HEK293 (cell line): ENCODE data around the gene CHRM5.

Source experiments
- CTCF ChIA-PET: fragments of 350-600 bp; formaldehyde crosslinking; extraction: SDS; loops from one replicate; lab custom pipeline; 2021; ENCODE audit warnings: antibody characterized with exemption; lab: Yijun Ruan, JAX
- POLR2A ChIA-PET: fragments of 300-600 bp; formaldehyde crosslinking; extraction: SDS; loops from one replicate; lab custom pipeline; 2020; ENCODE audit warnings: antibody characterized with exemption, inconsistent platforms; lab: Yijun Ruan, JAX
- H3K27ac ChIP-seq: fragments of 200-500 bp; sonication (Bioruptor generic); 2 replicates; pipeline ENCODE4 v1.5.1; 2014; ENCODE audit warnings: low read depth, low read length, control low read depth, inconsistent platforms; ENCODE audit errors: extremely low read depth
- H3K36me3 ChIP-seq, 2 experiments: fragments of 200-500 bp in 1 of 2; sonication (Bioruptor generic) in 1 of 2; 1 replicate in 1 of 2; 2 replicates in 1 of 2; pipeline ENCODE4 v1.5.1; 2014 to 2017; ENCODE audit warnings: inconsistent platforms in 2 of 2, low read length in 2 of 2; ENCODE audit not compliant: control insufficient read depth in 2 of 2, insufficient read depth in 1 of 2
- H3K4me1 ChIP-seq: fragments of 200-500 bp; sonication (Bioruptor generic); 2 replicates; pipeline ENCODE4 v1.5.1; 2014; ENCODE audit warnings: mild to moderate bottlenecking, low read length, inconsistent platforms; ENCODE audit not compliant: control insufficient read depth, insufficient read depth
- H3K4me3 ChIP-seq: 2 replicates; pipeline ENCODE4 v1.5.1; 2011; ENCODE audit warnings: low read depth, mild to moderate bottlenecking, control low read depth, low read length, moderate library complexity
- H3K9me3 ChIP-seq: fragments of 200-500 bp; sonication (Bioruptor generic); 2 replicates; pipeline ENCODE4 v1.5.1; 2014; ENCODE audit warnings: low read depth, low read length, inconsistent platforms; ENCODE audit not compliant: control insufficient read depth, insufficient read depth
- EGR2 ChIP-seq: fragments of 450-650 bp; formaldehyde crosslinking; IDR thresholded peaks from 2 replicates; pipeline ENCODE4 v1.5.1; 2016; ENCODE audit warnings: low read depth, missing biosample characterization, missing genetic modification characterization
- KLF8 ChIP-seq: fragments of 450-650 bp; formaldehyde crosslinking; IDR thresholded peaks from 2 replicates; pipeline ENCODE4 v1.5.1; 2016; ENCODE audit warnings: missing biosample characterization, missing genetic modification characterization
- PRDM1 ChIP-seq: fragments of 450-650 bp; formaldehyde crosslinking; IDR thresholded peaks from 2 replicates; pipeline ENCODE4; 2016; ENCODE audit warnings: missing biosample characterization, missing genetic modification characterization
- SALL2 ChIP-seq: fragments of 450-650 bp; formaldehyde crosslinking; IDR thresholded peaks from 2 replicates; pipeline ENCODE4 v1.5.0; 2017; ENCODE audit warnings: missing biosample characterization, mild to moderate bottlenecking, missing genetic modification characterization, borderline replicate concordance
- SP2 ChIP-seq: fragments of 450-650 bp; formaldehyde crosslinking; IDR thresholded peaks from 2 replicates; pipeline ENCODE4 v1.5.1; 2016; ENCODE audit warnings: missing biosample characterization, missing genetic modification characterization
- SP3 ChIP-seq: fragments of 450-650 bp; formaldehyde crosslinking; IDR thresholded peaks from 2 replicates; pipeline ENCODE4 v1.5.1; 2016; ENCODE audit warnings: missing biosample characterization, missing genetic modification characterization
- WT1 ChIP-seq: fragments of 450-650 bp; formaldehyde crosslinking; IDR thresholded peaks from 2 replicates; pipeline ENCODE4 v1.5.1; 2016; ENCODE audit warnings: missing biosample characterization, missing genetic modification characterization
- ZBTB20 ChIP-seq: fragments of 450-650 bp; formaldehyde crosslinking; IDR thresholded peaks from 2 replicates; pipeline ENCODE4 v1.5.1; 2016; ENCODE audit warnings: missing biosample characterization, missing genetic modification characterization
- ZFP69B ChIP-seq: fragments of 450-650 bp; formaldehyde crosslinking; IDR thresholded peaks from 2 replicates; pipeline ENCODE4 v1.5.1; 2016; ENCODE audit warnings: missing biosample characterization, missing genetic modification characterization
- ZNF114 ChIP-seq: fragments of 450-650 bp; formaldehyde crosslinking; IDR thresholded peaks from 2 replicates; pipeline ENCODE4 v1.5.0; 2017; ENCODE audit warnings: missing biosample characterization, missing genetic modification characterization
- ZNF121 ChIP-seq: fragments of 450-650 bp; formaldehyde crosslinking; IDR thresholded peaks from 2 replicates; pipeline ENCODE4 v1.5.1; 2016; ENCODE audit warnings: missing biosample characterization, missing genetic modification characterization
- ZNF138 ChIP-seq: fragments of 450-650 bp; formaldehyde crosslinking; IDR thresholded peaks from 2 replicates; pipeline ENCODE4 v1.5.1; 2016; ENCODE audit warnings: missing biosample characterization, missing genetic modification characterization, borderline replicate concordance
- ZNF184 ChIP-seq: fragments of 450-650 bp; IDR thresholded peaks from 2 replicates; pipeline ENCODE4 v1.5.1; 2018; ENCODE audit warnings: missing biosample characterization, mild to moderate bottlenecking, missing genetic modification characterization
- ZNF280C ChIP-seq: fragments of 450-650 bp; formaldehyde crosslinking; IDR thresholded peaks from 2 replicates; pipeline ENCODE4 v1.5.1; 2016; ENCODE audit warnings: missing biosample characterization, missing genetic modification characterization
- ZNF311 ChIP-seq: fragments of 450-650 bp; formaldehyde crosslinking; IDR thresholded peaks from 2 replicates; pipeline ENCODE4 v1.5.1; 2017; ENCODE audit warnings: missing biosample characterization, missing genetic modification characterization, borderline replicate concordance
- ZNF350 ChIP-seq: fragments of 450-650 bp; formaldehyde crosslinking; IDR thresholded peaks from 2 replicates; pipeline ENCODE4 v1.5.0; 2017; ENCODE audit warnings: missing biosample characterization, mild to moderate bottlenecking, missing genetic modification characterization
- ZNF362 ChIP-seq: fragments of 450-650 bp; formaldehyde crosslinking; IDR thresholded peaks from 2 replicates; pipeline ENCODE4 v1.5.1; 2016; ENCODE audit warnings: missing biosample characterization, missing genetic modification characterization
- ZNF404 ChIP-seq: fragments of 450-650 bp; formaldehyde crosslinking; IDR thresholded peaks from 2 replicates; pipeline ENCODE4 v1.5.1; 2017; ENCODE audit warnings: missing biosample characterization, missing genetic modification characterization
- ZNF571 ChIP-seq: fragments of 450-650 bp; formaldehyde crosslinking; IDR thresholded peaks from 2 replicates; pipeline ENCODE4 v1.5.0; 2017; ENCODE audit warnings: missing biosample characterization, missing genetic modification characterization
- ZNF654 ChIP-seq: fragments of 450-650 bp; formaldehyde crosslinking; IDR thresholded peaks from 2 replicates; pipeline ENCODE4 v1.5.1; 2016; ENCODE audit warnings: low read depth, missing biosample characterization, missing genetic modification characterization
- ZNF692 ChIP-seq: fragments of 450-650 bp; formaldehyde crosslinking; IDR thresholded peaks from 2 replicates; pipeline ENCODE4 v1.5.1; 2016; ENCODE audit warnings: missing biosample characterization, missing genetic modification characterization
- ZNF747 ChIP-seq: fragments of 450-650 bp; formaldehyde crosslinking; IDR thresholded peaks from 2 replicates; pipeline ENCODE4 v1.5.1; 2016; ENCODE audit warnings: missing biosample characterization, missing genetic modification characterization
- ZNF837 ChIP-seq: fragments of 450-650 bp; formaldehyde crosslinking; IDR thresholded peaks from 2 replicates; pipeline ENCODE4 v1.5.1; 2016; ENCODE audit warnings: missing biosample characterization, missing genetic modification characterization

The CHRM5 gene

GRCh38 chr15:34084086-34084485 lies 115.8 kb downstream of the CHRM5 start:
- no peak overlapping the region for H3K4me3 ChIP-seq
- ChIA-PET CTCF (no interaction called here), POLR2A (no interaction called here)
- H3K36me3 ChIP-seq = peaks cover 3 to 30% of the 10 kb centered on the region in 2 experiments
- H3K27ac ChIP-seq = no peak overlapping the region
- H3K4me1 ChIP-seq = no peaks in the 10 kb centered on the region
- no peak for TF ChIP-seq ZNF138 (tag by site-specific recombination)
- TF ChIP-seq ZNF362 (tag by site-specific recombination) = no peak
- no peak for TF ChIP-seq ZNF404 (tag by site-specific recombination)
- H3K9me3 ChIP-seq = no peaks in the 10 kb centered on the region

- no peaks in the 10 kb centered on the region for H3K9me3 ChIP-seq
- POLR2A ChIA-PET = no interaction called here
- CTCF ChIA-PET = no interaction called here
- H3K4me3 ChIP-seq = no peak overlapping the region
- H3K4me1 ChIP-seq = no peaks in the 10 kb centered on the region
- no peak overlapping the region for H3K27ac ChIP-seq
- TF ChIP-seq ZFP69B (tag by site-specific recombination) (no peak), ZNF280C (tag by site-specific recombination) (no peak), ZNF654 (tag by site-specific recombination) (no peak), ZNF311 (tag by site-specific recombination) (no peak), SALL2 (tag by site-specific recombination) (no peak), EGR2 (tag by site-specific recombination) (no peak), WT1 (no peak), KLF8 (no peak)
- H3K36me3 ChIP-seq = peaks cover 3 to 41% of the 10 kb centered on the region in 2 experiments
Measured at GRCh38 chr15:34085746-34086145, 117.4 kb downstream of the CHRM5 start.

GRCh38 chr15:34099914-34100313 lies 131.6 kb downstream of the CHRM5 start:
- H3K4me3 ChIP-seq = no peak overlapping the region
- TF ChIP-seq ZNF121 (tag by site-specific recombination) (peak; percentile 66; the same call in 1 of the 2 replicates), ZNF571 (tag by site-specific recombination) (no peak)

GRCh38 chr15:34101366-34102174 lies 133.3 kb downstream of the CHRM5 start, which contains the start of the genes EMC7 and PGBD4:
Gene EMC7, minus strand, starts transcription at chr15:34101862. Its CDS starts 23 bp downstream, at chr15:34101839.
Gene PGBD4, plus strand, starts transcription at chr15:34102083. Its CDS starts 449 bp downstream, at chr15:34102532.
- Histone ChIP-seq H3K4me1 (no peaks in the 10 kb centered on the region; the same call in 1 of the 2 replicates), H3K9me3 (no peaks in the 10 kb centered on the region), H3K27ac (peak within 1 kb of the TSS; percentile 60; the same call in 1 of the 2 replicates), H3K4me3 (peak within 1 kb of the TSS; percentile 86), H3K36me3 (peaks cover 0 to 4% of the 10 kb centered on the region in 2 experiments; a peak in 2 of 3 replicates)
- ChIA-PET POLR2A (interaction anchor here (0.7 to 1.5 kb wide), 8 partner anchors 9 to 621 kb away, joined by 3 to 5 read pairs (median 3); partner anchors contain the start of genes AVEN, KATNBL1 and SLC12A6), CTCF (interaction anchor here (0.7 to 1.0 kb wide), 2 partner anchors 55 to 486 kb away, joined by 6 to 7 read pairs; no protein-coding TSS in a partner anchor)
- TF ChIP-seq ZNF184 (tag by site-specific recombination) (no peak), ZNF114 (no peak), ZBTB20 (tag by site-specific recombination) (peak; percentile 93), ZNF837 (tag by site-specific recombination) (no peak), PRDM1 (peak; percentile 40; the same call in 1 of the 2 replicates), EGR2 (tag by site-specific recombination) (no peak), ZNF747 (tag by site-specific recombination) (no peak), SP3 (peak; percentile 75), ZNF692 (tag by site-specific recombination) (peak; percentile 31; the same call in 1 of the 2 replicates), ZNF404 (tag by site-specific recombination) (no peak), SP2 (peak; percentile 88), ZNF350 (tag by site-specific recombination) (no peak)

More at GRCh38 chr15:34099914-34100313, 131.6 kb downstream of the CHRM5 start:
- POLR2A ChIA-PET = no interaction called here
- H3K9me3 ChIP-seq = no peaks in the 10 kb centered on the region
- H3K36me3 ChIP-seq = peaks cover 6 to 7% of the 10 kb centered on the region in 2 experiments
- H3K4me1 ChIP-seq = no peaks in the 10 kb centered on the region; the same call in 1 of the 2 replicates
- H3K27ac ChIP-seq = no peak overlapping the region
- CTCF ChIA-PET = interaction anchor here (1.0 kb wide), 1 partner anchor 11 kb away, joined by 4 read pairs; no protein-coding TSS in a partner anchor
